Upper lobe of left lung (tissue), 4 donors: ENCODE measurements around the gene GRIA3.

Source experiments
- EP300 ChIP-seq, 4 donors: sonication (generic); formaldehyde crosslinking; IDR thresholded peaks; one replicate each; pipeline ENCODE4 v1.5.1; 2017; ENCODE audit warnings: antibody characterized with exemption in 4 of 4, control low read depth in 2 of 4
- POLR2A ChIP-seq, 4 donors: fragments of 450-650 bp; IDR thresholded peaks; one replicate each; pipeline ENCODE4 v1.5.1; 2016 to 2017; ENCODE audit warnings: antibody characterized with exemption in 4 of 4, mild to moderate bottlenecking in 2 of 4

DNA sequence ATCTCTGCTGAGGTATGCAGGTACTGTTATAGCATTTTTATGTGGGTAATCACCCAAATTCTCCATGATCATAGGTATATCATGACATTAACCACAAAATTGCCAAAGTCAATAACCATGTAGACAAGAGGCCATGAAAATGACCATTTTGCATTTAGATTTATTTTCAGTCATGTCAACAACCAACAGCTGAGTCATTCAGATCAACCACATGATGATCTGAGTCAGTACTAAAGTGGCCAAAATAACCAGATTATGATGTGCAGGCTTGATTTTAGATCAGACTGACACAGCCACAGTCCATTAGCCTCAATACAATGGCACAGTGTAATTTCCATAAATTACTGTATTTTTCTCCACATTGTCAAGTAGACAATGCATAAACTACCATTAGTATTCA lies 240.5 kb downstream of the GRIA3 start:
- no peak for TF ChIP-seq POLR2A (IDR thresholded peaks at IDR 0.05)
- no peak for TF ChIP-seq EP300 (IDR thresholded peaks at IDR 0.05)
